Endothelial cell of umbilical vein (primary cell): ENCODE data around the gene CTDSPL. TPM values are rescaled to one million over a fixed set of nuclear protein-coding genes. Genes with fewer than 3 reads are reported as not detected.

Source experiments
- BruUV-seq: library from RNA; stranded (reverse); fragments of 400-500 nt; replicated peaks from 2 replicates; lab custom pipeline; 2021; lab: Mats Ljungman, UMichigan
- CTCF ChIA-PET: fragments of 300-600, 350-600 bp; sonication (Branson Sonifier 250); formaldehyde crosslinking; loops from one replicate; lab custom pipeline; 2021; ENCODE audit warnings: antibody characterized with exemption, inconsistent platforms; lab: Charles Lee
- POLR2A ChIA-PET: fragments of 300-600, 350-600 bp; sonication (Branson Sonifier 250); formaldehyde crosslinking; loops from one replicate; lab custom pipeline; 2021; ENCODE audit warnings: antibody characterized with exemption, inconsistent platforms; lab: Charles Lee
- DNase-seq: peaks from one replicate; pipeline ENCODE4 v3.0.0-alpha.2; 2011; ENCODE audit warnings: low read depth, low spot score
- FAIRE-seq: peaks from 2 replicates; lab custom pipeline; 2011; peaks lifted over from hg19 to GRCh38; lab: Jason Lieb, UNC
- H2AFZ ChIP-seq: 2 replicates; pipeline ENCODE4 v1.6.0; 2012; ENCODE audit warnings: low read depth, low read length, control low read depth, inconsistent platforms
- H3K27ac ChIP-seq: 2 replicates; pipeline ENCODE4 v1.5.1; 2011; ENCODE audit warnings: low read depth, mild to moderate bottlenecking, control low read depth, low read length, moderate library complexity; ENCODE audit not compliant: insufficient read depth
- H3K27me3 ChIP-seq, 2 experiments: 2 replicates each; pipeline versions ENCODE4 v1.6.0 to v1.6.1; 2011; ENCODE audit warnings: low read length in 2 of 2, mixed read lengths in 1 of 2; ENCODE audit not compliant: control insufficient read depth in 2 of 2, insufficient read depth in 2 of 2
- H3K36me3 ChIP-seq, 2 experiments: 2 replicates in 1 of 2; 3 replicates in 1 of 2; pipeline ENCODE4 v1.5.1; 2011; ENCODE audit warnings: low read length in 2 of 2, mild to moderate bottlenecking in 1 of 2, moderate library complexity in 1 of 2; ENCODE audit not compliant: control insufficient read depth in 2 of 2, insufficient read depth in 2 of 2; ENCODE audit errors: extremely low read depth in 1 of 2
- H3K4me1 ChIP-seq: 3 replicates; pipeline ENCODE4 v1.5.1; 2011; ENCODE audit warnings: mild to moderate bottlenecking, low read length; ENCODE audit not compliant: control insufficient read depth, insufficient read depth; ENCODE audit errors: extremely low read depth
- H3K4me2 ChIP-seq: 2 replicates; pipeline ENCODE4 v1.6.1; 2011; ENCODE audit warnings: low read length, control low read depth, mixed read lengths; ENCODE audit not compliant: insufficient read depth
- H3K4me3 ChIP-seq, 3 experiments: fragments of 200-600 bp in 1 of 3; sonication (generic), shearing (Covaris generic) in 1 of 3; replicated peaks in 1 of 3; 2 replicates each; pipeline ENCODE4 v1.5.1; 2011 to 2016; ENCODE audit warnings: control low read depth in 3 of 3, low read length in 3 of 3, mild to moderate bottlenecking in 2 of 3, inconsistent platforms in 1 of 3, low read depth in 1 of 3, moderate library complexity in 1 of 3; ENCODE audit not compliant: insufficient read depth in 1 of 3
- H3K79me2 ChIP-seq: 2 replicates; pipeline ENCODE4 v1.6.0; 2012; ENCODE audit warnings: low read length, inconsistent platforms; ENCODE audit not compliant: control insufficient read depth, insufficient read depth
- H3K9ac ChIP-seq: replicated peaks from 2 replicates; pipeline ENCODE3; 2011; ENCODE audit warnings: low read length, control low read depth; ENCODE audit not compliant: insufficient read depth; ENCODE audit errors: extremely low read depth
- H3K9me1 ChIP-seq: replicated peaks from 3 replicates; pipeline ENCODE4 v1.6.0; 2011; ENCODE audit warnings: mild to moderate bottlenecking, low read length; ENCODE audit not compliant: control insufficient read depth, insufficient read depth; ENCODE audit errors: extremely low read depth
- H3K9me3 ChIP-seq: replicated peaks from 2 replicates; pipeline ENCODE4 v1.5.1; 2012; ENCODE audit warnings: low read length, inconsistent platforms; ENCODE audit not compliant: control insufficient read depth, insufficient read depth
- H4K20me1 ChIP-seq: replicated peaks from 2 replicates; pipeline ENCODE3; 2011; ENCODE audit warnings: mild to moderate bottlenecking, low read length; ENCODE audit not compliant: control insufficient read depth, insufficient read depth; ENCODE audit errors: extremely low read depth
- CTCF ChIP-seq, 2 donors: IDR thresholded peaks; 1 replicate in 1 of 2; 2 replicates in 1 of 2; pipeline ENCODE4 v1.5.1; 2011; ENCODE audit warnings: low read length in 2 of 2, mild to moderate bottlenecking in 2 of 2, moderate library complexity in 2 of 2, control low read depth in 1 of 2, inconsistent platforms in 1 of 2, low read depth in 1 of 2; ENCODE audit not compliant: insufficient read depth in 1 of 2; ENCODE audit errors: extremely low read depth in 1 of 2
- EZH2 ChIP-seq: IDR thresholded peaks from 2 replicates; pipeline ENCODE4 v1.6.1; 2012; ENCODE audit warnings: borderline replicate concordance, low read depth, mild to moderate bottlenecking, moderate library complexity, low read length, inconsistent platforms; ENCODE audit not compliant: severe bottlenecking
- FOS ChIP-seq: IDR thresholded peaks from 2 replicates; pipeline ENCODE4 v1.6.1; 2011; ENCODE audit warnings: mild to moderate bottlenecking, low read length, moderate library complexity, borderline replicate concordance; ENCODE audit not compliant: insufficient read depth
- GATA2 ChIP-seq: IDR thresholded peaks from 2 replicates; pipeline ENCODE4 v1.7.0; 2011; ENCODE audit warnings: low read depth, mild to moderate bottlenecking, moderate library complexity, mixed read lengths, low read length; ENCODE audit not compliant: insufficient read length, insufficient read depth
- JUN ChIP-seq: IDR thresholded peaks from 2 replicates; pipeline ENCODE4 v1.6.1; 2011; ENCODE audit warnings: borderline replicate concordance, low read depth; ENCODE audit not compliant: insufficient read length, insufficient read depth
- MAX ChIP-seq: IDR thresholded peaks from 2 replicates; pipeline ENCODE4 v1.6.1; 2011; ENCODE audit not compliant: insufficient read depth, insufficient read length
- MYC ChIP-seq: IDR thresholded peaks from one replicate; pipeline ENCODE4 v1.6.1; 2011; ENCODE audit warnings: mild to moderate bottlenecking, low read depth, low read length
- POLR2A ChIP-seq: IDR thresholded peaks from 2 replicates; pipeline ENCODE4 v1.6.1; 2012; ENCODE audit warnings: low read depth, mild to moderate bottlenecking, control low read depth, low read length
- POLR2AphosphoS5 ChIP-seq: IDR thresholded peaks from 2 replicates; pipeline ENCODE4 v1.6.1; 2012; ENCODE audit warnings: low read depth, mild to moderate bottlenecking, control low read depth, low read length, moderate library complexity; ENCODE audit not compliant: insufficient read depth
- dilution Hi-C: fragments of 300-500 bp; cut with MboI; formaldehyde crosslinking; loops from one replicate; pipeline ENCODE4 v1.15.0; 2019; ENCODE audit warnings: low sequenced_read_pairs; ENCODE audit not compliant: extremely low pct_ligation_motif_present
- intact Hi-C: fragments of 100-400 bp; cut with micrococcal nuclease; formaldehyde crosslinking; loops from one replicate; pipeline ENCODE4 v1.10.0; 2022
- polyA plus RNA-seq, 4 experiments: library from polyadenylated mRNA; depleted of rRNA in 3 of 4; stranded (reverse) in 3 of 4; unstranded in 1 of 4; fragments of >200 nt; gene quantifications; 2 replicates each; pipeline versions ENCODE4 v1.2.1 to v1.2.3, GENCODE V29; 2011 to 2012; ENCODE audit warnings: missing spikeins in 1 of 4
- total RNA-seq: library from RNA; stranded (reverse); gene quantifications from 2 replicates; pipeline ENCODE4 v1.2.3, GENCODE V29; 2021

CTDSPL gene
- total and polyA plus RNA-seq, 2 donors (not counting 3 experiments of a cell fraction or from before 2014, with no cell fraction given) = 30.1 to 43.2 TPM

GRCh38 chr3:37969596-37970100, 108.0 kb downstream of the CTDSPL start:
- TF ChIP-seq JUN (no peak), CTCF (IDR thresholded peaks at IDR 0.05; ENCODE audit: extremely low read depth in 1 of 2, insufficient read depth in 1 of 2, low read depth in 1 of 2, low read length in 2 of 2) (no peak), GATA2 (no peak), POLR2A (no peak), MYC (no peak), MAX (no peak), FOS (no peak), POLR2AphosphoS5 (no peak), EZH2 (no peak)
- Histone ChIP-seq H3K36me3 (peaks cover 0 to 1% of the 10 kb centered on the region in 2 experiments), H3K27ac (no peak overlapping the region), H3K79me2 (no peaks in the 10 kb centered on the region), H2AFZ (no peak overlapping the region), H3K9ac (no peak overlapping the region), H3K9me3 (no peaks in the 10 kb centered on the region), H3K9me1 (no peaks in the 10 kb centered on the region), H4K20me1 (no peaks in the 10 kb centered on the region), H3K4me2 (no peak overlapping the region), H3K4me3 (no peak overlapping the region), H3K4me1 (peaks cover 7% of the 10 kb centered on the region), H3K27me3 (no peaks in the 10 kb centered on the region)
- POLR2A ChIA-PET = no interaction called here
- FAIRE-seq (no peak), DNase-seq (no peak)
- dilution Hi-C loops (no loop called here), intact Hi-C loops (no loop called here)
- no TSS peak for BruUV-seq
- CTCF ChIA-PET = interaction anchor here (1.0 to 5.1 kb wide), 3 partner anchors 9 to 33 kb away, joined by 3 to 53 read pairs (median 38); no protein-coding TSS in a partner anchor
